Hepatocyte (in vitro differentiated cells): ENCODE results near the gene CX3CL1. TPM values are rescaled to one million over a fixed set of nuclear protein-coding genes. Genes with fewer than 3 reads are reported as not detected.

ENCODE experiments used
- DNase-seq: peaks from one replicate; pipeline ENCODE4 v3.0.0-alpha.2; 2016; ENCODE audit warnings: low spot score
- H2AFZ ChIP-seq: fragments of 200-600 bp; sonication (generic); 2 replicates; pipeline ENCODE4 v1.6.0; 2016; ENCODE audit warnings: antibody characterized with exemption, mild to moderate bottlenecking
- H3K27ac ChIP-seq: fragments of 200-600 bp; sonication (generic); 2 replicates; pipeline ENCODE4 v1.5.1; 2016; ENCODE audit warnings: mild to moderate bottlenecking
- H3K27me3 ChIP-seq: fragments of 200-600 bp; sonication (generic); 2 replicates; pipeline ENCODE4 v1.6.1; 2016
- H3K36me3 ChIP-seq: fragments of 200-600 bp; sonication (generic); replicated peaks from 2 replicates; pipeline ENCODE4 v1.5.1; 2016; ENCODE audit warnings: low read depth; ENCODE audit not compliant: insufficient read depth
- H3K4me1 ChIP-seq: fragments of 200-600 bp; sonication (generic); 2 replicates; pipeline ENCODE4 v1.5.1; 2016; ENCODE audit warnings: mild to moderate bottlenecking, moderate library complexity; ENCODE audit not compliant: insufficient read depth
- H3K4me2 ChIP-seq: fragments of 200-600 bp; sonication (generic); 2 replicates; pipeline ENCODE4 v1.6.0; 2016
- H3K4me3 ChIP-seq: fragments of 200-600 bp; sonication (generic); 2 replicates; pipeline ENCODE4 v1.5.1; 2016; ENCODE audit warnings: mild to moderate bottlenecking
- H3K79me2 ChIP-seq: fragments of 200-600 bp; sonication (generic); 2 replicates; pipeline ENCODE4 v1.6.0; 2017; ENCODE audit warnings: mild to moderate bottlenecking
- H3K9me2 ChIP-seq: fragments of 200-600 bp; sonication (generic); replicated peaks from 2 replicates; pipeline ENCODE4 v1.6.0; 2017; ENCODE audit warnings: mild to moderate bottlenecking; ENCODE audit not compliant: insufficient read depth
- H3K9me3 ChIP-seq: fragments of 200-600 bp; sonication (generic); 2 replicates; pipeline ENCODE4 v1.5.1; 2016; ENCODE audit warnings: low read depth, mild to moderate bottlenecking
- H4K20me1 ChIP-seq: fragments of 200-600 bp; sonication (generic); 2 replicates; pipeline ENCODE4 v1.6.0; 2016; ENCODE audit warnings: mild to moderate bottlenecking; ENCODE audit not compliant: insufficient read depth, poor library complexity, severe bottlenecking
- CTCF ChIP-seq: fragments of 200-600 bp; sonication (generic); IDR thresholded peaks from 2 replicates; pipeline ENCODE4 v1.5.1; 2016; ENCODE audit warnings: antibody characterized with exemption, mild to moderate bottlenecking; ENCODE audit not compliant: poor library complexity
- EZH2 ChIP-seq: fragments of 200-600 bp; sonication (generic); IDR thresholded peaks from 2 replicates; pipeline ENCODE4 v1.6.1; 2016; ENCODE audit warnings: antibody characterized with exemption, mild to moderate bottlenecking, borderline replicate concordance
- EZH2phosphoT487 ChIP-seq: fragments of 200-600 bp; sonication (generic); IDR thresholded peaks from one replicate; pipeline ENCODE4 v1.6.1; 2018; ENCODE audit warnings: antibody characterized with exemption, mild to moderate bottlenecking, low read depth, moderate library complexity; ENCODE audit not compliant: unreplicated experiment, severe bottlenecking
- WGBS: methylation state at CpG from one replicate; pipeline ENCODE4 v1.1.6; 2016; ENCODE audit warnings: low lambda C conversion rate; ENCODE audit errors: missing lambda C conversion rate; 5-methylcytosine and 5-hydroxymethylcytosine counted together
- polyA plus RNA-seq: library from polyadenylated mRNA; unstranded; fragments of >200 nt; fragmentation: Nextera tagmentation; extraction: Ambion mirVana; gene quantifications from 2 replicates; pipeline ENCODE4 v1.2.1, GENCODE V29; 2016
- total RNA-seq: library from RNA; depleted of rRNA; stranded (reverse); fragments of >200 nt; gene quantifications from 2 replicates; pipeline ENCODE4 v1.2.3, GENCODE V29; 2014

Gene CX3CL1
- total and polyA plus RNA-seq, 2 experiments from 2014 or later: 6.6 to 9.4 TPM

- H3K36me3 ChIP-seq: no peaks in the 10 kb centered on the region
- no peak overlapping the region for H3K4me3 ChIP-seq
- H4K20me1 ChIP-seq: no peaks in the 10 kb centered on the region
- H3K4me2 ChIP-seq: no peak overlapping the region
- TF ChIP-seq CTCF: no peak
- TF ChIP-seq EZH2: no peak
- TF ChIP-seq EZH2phosphoT487: no peak
- no peaks in the 10 kb centered on the region for H3K4me1 ChIP-seq
- no peaks in the 10 kb centered on the region for H3K9me2 ChIP-seq
- DNase-seq: no peak
- H3K79me2 ChIP-seq: no peaks in the 10 kb centered on the region
- no peaks in the 10 kb centered on the region for H3K9me3 ChIP-seq
- no peaks in the 10 kb centered on the region for H3K27me3 ChIP-seq
- WGBS: 89% methylated on average over 7 of the region's 7 CpGs
- H3K27ac ChIP-seq: no peak overlapping the region
- H2AFZ ChIP-seq: no peak overlapping the region
Measured at GRCh38 chr16:57358086-57358420, 14.2 kb upstream of the CX3CL1 start.

GRCh38 chr16:57358527-57359095 lies 13.7 kb upstream of the CX3CL1 start, which contains the start of gene CCL22:
TSS of gene CCL22 (plus strand) at chr16:57358783. CDS start at chr16:57358817, 34 bp downstream.
- no peak for DNase-seq

GRCh38 chr16:57360321-57360935 lies 11.9 kb upstream of the CX3CL1 start:
- no peaks in the 10 kb centered on the region for H3K9me2 ChIP-seq
- H3K9me3 ChIP-seq: no peaks in the 10 kb centered on the region
- H3K79me2 ChIP-seq: no peaks in the 10 kb centered on the region
- no peak overlapping the region for H3K27ac ChIP-seq
- H2AFZ ChIP-seq: no peak overlapping the region
- no peak overlapping the region for H3K4me3 ChIP-seq
- no peaks in the 10 kb centered on the region for H3K27me3 ChIP-seq
- H3K36me3 ChIP-seq: no peaks in the 10 kb centered on the region
- H4K20me1 ChIP-seq: no peaks in the 10 kb centered on the region
- H3K4me1 ChIP-seq: no peaks in the 10 kb centered on the region
- H3K4me2 ChIP-seq: no peak overlapping the region
- DNase-seq: no peak
- TF ChIP-seq CTCF: no peak
- no peak for TF ChIP-seq EZH2phosphoT487
- no peak for TF ChIP-seq EZH2
- WGBS: 95% methylated on average over 16 of the region's 16 CpGs

More at GRCh38 chr16:57358527-57359095, 13.7 kb upstream of the CX3CL1 start, which contains the start of gene CCL22:
- Histone ChIP-seq H3K79me2 (no peaks in the 10 kb centered on the region), H3K27me3 (no peaks in the 10 kb centered on the region), H2AFZ (no peak within 1 kb of the TSS), H3K4me1 (no peaks in the 10 kb centered on the region), H4K20me1 (no peaks in the 10 kb centered on the region), H3K36me3 (no peaks in the 10 kb centered on the region), H3K4me3 (no peak within 1 kb of the TSS), H3K27ac (no peak within 1 kb of the TSS), H3K4me2 (no peak within 1 kb of the TSS), H3K9me2 (no peaks in the 10 kb centered on the region), H3K9me3 (no peaks in the 10 kb centered on the region)
- TF ChIP-seq EZH2: no peak
- TF ChIP-seq CTCF: no peak
- no peak for TF ChIP-seq EZH2phosphoT487
- WGBS: 88% methylated on average over 9 of the region's 9 CpGs
